HL-60 (cell line): ENCODE data around the gene SLC35D2.

Experiments used
- POLR2AphosphoS5 ChIP-seq: IDR thresholded peaks from 2 replicates; pipeline ENCODE4 v1.6.1; 2012; ENCODE audit warnings: low read depth
- TF ChIP-seq, protein P1 (sequence below): IDR thresholded peaks from one replicate; pipeline ENCODE4 v1.5.1; 2011; ENCODE audit warnings: low read length, control low read depth, inconsistent platforms; ENCODE audit not compliant: insufficient read depth
- TF ChIP-seq, protein P2 (sequence below): IDR thresholded peaks from 2 replicates; pipeline ENCODE4 v1.6.1; 2012; ENCODE audit warnings: low read depth; ENCODE audit not compliant: insufficient replicate concordance

DNA sequence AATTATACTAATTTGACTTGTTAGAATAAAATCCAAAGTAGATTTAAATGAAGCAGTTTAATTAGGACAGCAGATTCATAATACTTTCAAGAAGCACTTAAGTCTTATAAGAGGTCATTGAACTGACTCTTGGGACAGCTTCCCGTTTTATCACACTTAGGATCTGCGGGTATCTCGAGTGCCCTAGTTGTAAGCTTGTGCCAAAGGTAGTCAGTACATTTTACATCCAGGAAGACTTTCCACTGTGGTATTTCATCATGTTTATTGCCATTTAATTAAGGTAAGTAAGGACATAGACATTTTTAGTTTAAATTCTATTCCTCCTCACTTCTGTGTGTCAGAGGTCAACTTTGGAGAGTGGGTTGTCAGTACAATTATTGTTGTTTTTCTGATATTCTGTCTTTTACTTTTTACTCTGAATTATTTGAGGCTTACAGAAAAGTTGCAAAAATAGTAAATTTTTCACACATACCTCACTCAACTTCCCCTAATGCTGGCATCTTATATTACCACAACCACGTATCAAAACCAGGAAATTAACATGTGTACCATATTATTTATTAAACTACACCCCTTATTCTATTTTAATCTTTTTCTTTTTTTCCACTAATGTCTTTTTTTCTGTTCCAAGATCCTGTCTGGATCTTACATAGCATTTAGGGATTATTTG lies 42.1 kb upstream of the SLC35D2 start:
- TF ChIP-seq, protein P1, sequence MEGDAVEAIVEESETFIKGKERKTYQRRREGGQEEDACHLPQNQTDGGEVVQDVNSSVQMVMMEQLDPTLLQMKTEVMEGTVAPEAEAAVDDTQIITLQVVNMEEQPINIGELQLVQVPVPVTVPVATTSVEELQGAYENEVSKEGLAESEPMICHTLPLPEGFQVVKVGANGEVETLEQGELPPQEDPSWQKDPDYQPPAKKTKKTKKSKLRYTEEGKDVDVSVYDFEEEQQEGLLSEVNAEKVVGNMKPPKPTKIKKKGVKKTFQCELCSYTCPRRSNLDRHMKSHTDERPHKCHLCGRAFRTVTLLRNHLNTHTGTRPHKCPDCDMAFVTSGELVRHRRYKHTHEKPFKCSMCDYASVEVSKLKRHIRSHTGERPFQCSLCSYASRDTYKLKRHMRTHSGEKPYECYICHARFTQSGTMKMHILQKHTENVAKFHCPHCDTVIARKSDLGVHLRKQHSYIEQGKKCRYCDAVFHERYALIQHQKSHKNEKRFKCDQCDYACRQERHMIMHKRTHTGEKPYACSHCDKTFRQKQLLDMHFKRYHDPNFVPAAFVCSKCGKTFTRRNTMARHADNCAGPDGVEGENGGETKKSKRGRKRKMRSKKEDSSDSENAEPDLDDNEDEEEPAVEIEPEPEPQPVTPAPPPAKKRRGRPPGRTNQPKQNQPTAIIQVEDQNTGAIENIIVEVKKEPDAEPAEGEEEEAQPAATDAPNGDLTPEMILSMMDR, result no peak
- no peak for TF ChIP-seq POLR2AphosphoS5
- TF ChIP-seq, protein P2, sequence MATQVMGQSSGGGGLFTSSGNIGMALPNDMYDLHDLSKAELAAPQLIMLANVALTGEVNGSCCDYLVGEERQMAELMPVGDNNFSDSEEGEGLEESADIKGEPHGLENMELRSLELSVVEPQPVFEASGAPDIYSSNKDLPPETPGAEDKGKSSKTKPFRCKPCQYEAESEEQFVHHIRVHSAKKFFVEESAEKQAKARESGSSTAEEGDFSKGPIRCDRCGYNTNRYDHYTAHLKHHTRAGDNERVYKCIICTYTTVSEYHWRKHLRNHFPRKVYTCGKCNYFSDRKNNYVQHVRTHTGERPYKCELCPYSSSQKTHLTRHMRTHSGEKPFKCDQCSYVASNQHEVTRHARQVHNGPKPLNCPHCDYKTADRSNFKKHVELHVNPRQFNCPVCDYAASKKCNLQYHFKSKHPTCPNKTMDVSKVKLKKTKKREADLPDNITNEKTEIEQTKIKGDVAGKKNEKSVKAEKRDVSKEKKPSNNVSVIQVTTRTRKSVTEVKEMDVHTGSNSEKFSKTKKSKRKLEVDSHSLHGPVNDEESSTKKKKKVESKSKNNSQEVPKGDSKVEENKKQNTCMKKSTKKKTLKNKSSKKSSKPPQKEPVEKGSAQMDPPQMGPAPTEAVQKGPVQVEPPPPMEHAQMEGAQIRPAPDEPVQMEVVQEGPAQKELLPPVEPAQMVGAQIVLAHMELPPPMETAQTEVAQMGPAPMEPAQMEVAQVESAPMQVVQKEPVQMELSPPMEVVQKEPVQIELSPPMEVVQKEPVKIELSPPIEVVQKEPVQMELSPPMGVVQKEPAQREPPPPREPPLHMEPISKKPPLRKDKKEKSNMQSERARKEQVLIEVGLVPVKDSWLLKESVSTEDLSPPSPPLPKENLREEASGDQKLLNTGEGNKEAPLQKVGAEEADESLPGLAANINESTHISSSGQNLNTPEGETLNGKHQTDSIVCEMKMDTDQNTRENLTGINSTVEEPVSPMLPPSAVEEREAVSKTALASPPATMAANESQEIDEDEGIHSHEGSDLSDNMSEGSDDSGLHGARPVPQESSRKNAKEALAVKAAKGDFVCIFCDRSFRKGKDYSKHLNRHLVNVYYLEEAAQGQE, result no peak
